Fibroblast of lung (primary cell): ENCODE results near the gene WIPI1.

Source experiments
- EZH2 ChIP-seq: IDR thresholded peaks from 2 replicates; pipeline ENCODE4 v1.5.1; 2012; ENCODE audit warnings: low read length, control low read depth, mild to moderate bottlenecking; ENCODE audit errors: missing control alignments
- TF ChIP-seq, protein P1 (sequence below), 2 donors: IDR thresholded peaks in 1 of 2; conservative IDR thresholded peaks in 1 of 2; 1 replicate in 1 of 2; 2 replicates in 1 of 2; pipeline ENCODE4 v1.5.1; 2011 to 2012; ENCODE audit warnings: low read length in 2 of 2, control low read depth in 1 of 2, inconsistent platforms in 1 of 2, low read depth in 1 of 2, mild to moderate bottlenecking in 1 of 2

DNA sequence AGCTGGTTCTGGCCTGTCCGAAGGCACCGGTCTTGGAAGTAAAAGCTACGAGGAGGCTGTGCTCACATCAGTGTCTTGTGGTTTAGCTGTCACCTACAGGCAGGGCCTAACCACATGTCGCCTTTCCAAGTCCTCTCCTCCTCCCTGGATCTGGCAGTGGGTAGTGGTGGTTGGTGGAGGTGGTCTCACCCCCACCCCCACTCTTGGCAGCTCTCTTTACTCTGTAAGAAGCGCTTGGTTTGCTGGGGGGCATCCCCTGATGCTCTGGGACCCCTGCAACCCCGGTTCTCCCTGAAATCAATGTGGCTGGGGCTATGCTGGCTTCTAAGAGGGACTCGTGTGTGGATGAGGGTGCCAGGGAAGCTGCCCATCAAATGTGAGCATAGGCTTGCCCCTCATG is 68.3 kb downstream of the WIPI1 start:
- TF ChIP-seq, protein P1, sequence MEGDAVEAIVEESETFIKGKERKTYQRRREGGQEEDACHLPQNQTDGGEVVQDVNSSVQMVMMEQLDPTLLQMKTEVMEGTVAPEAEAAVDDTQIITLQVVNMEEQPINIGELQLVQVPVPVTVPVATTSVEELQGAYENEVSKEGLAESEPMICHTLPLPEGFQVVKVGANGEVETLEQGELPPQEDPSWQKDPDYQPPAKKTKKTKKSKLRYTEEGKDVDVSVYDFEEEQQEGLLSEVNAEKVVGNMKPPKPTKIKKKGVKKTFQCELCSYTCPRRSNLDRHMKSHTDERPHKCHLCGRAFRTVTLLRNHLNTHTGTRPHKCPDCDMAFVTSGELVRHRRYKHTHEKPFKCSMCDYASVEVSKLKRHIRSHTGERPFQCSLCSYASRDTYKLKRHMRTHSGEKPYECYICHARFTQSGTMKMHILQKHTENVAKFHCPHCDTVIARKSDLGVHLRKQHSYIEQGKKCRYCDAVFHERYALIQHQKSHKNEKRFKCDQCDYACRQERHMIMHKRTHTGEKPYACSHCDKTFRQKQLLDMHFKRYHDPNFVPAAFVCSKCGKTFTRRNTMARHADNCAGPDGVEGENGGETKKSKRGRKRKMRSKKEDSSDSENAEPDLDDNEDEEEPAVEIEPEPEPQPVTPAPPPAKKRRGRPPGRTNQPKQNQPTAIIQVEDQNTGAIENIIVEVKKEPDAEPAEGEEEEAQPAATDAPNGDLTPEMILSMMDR (conservative IDR thresholded peaks at IDR 0.05 in 1 of 2, IDR thresholded peaks at IDR 0.05 in 1 of 2; ENCODE audit: low read depth in 1 of 2, low read length in 2 of 2) = no peak
- TF ChIP-seq EZH2 = no peak
